GM12878 (cell line): ENCODE measurements around the gene CFAP53. TPM values are rescaled to one million over a fixed set of nuclear protein-coding genes. Genes with fewer than 3 reads are reported as not detected.

Experiments used
- ATAC-seq: fragments of 200-7000 bp; cut with Tn5 transposase; 3 replicates; pipeline ENCODE4 v1.9.1; 2020; ENCODE audit warnings: mild to moderate bottlenecking, moderate library complexity
- BruUV-seq: library from RNA; stranded (reverse); fragments of 400-500 nt; replicated peaks from 2 replicates; lab custom pipeline; 2021; lab: Mats Ljungman, UMichigan
- CTCF ChIA-PET: fragments of 300-600 bp; sonication (Branson Sonifier 250); formaldehyde crosslinking; extraction: SDS; loops from one replicate; lab custom pipeline; 2021; ENCODE audit warnings: inconsistent platforms; lab: Yijun Ruan, JAX
- POLR2A ChIA-PET: fragments of 350-600 bp; formaldehyde crosslinking; extraction: SDS; loops from one replicate; lab custom pipeline; 2021; ENCODE audit warnings: inconsistent platforms; lab: Charles Lee
- RAD21 ChIA-PET: fragments of 300-600 bp; sonication (Branson Sonifier 250); formaldehyde crosslinking; loops from one replicate; lab custom pipeline; 2023; ENCODE audit warnings: antibody characterized with exemption; ENCODE audit not compliant: unreplicated experiment; lab: Charles Lee
- SMC1A ChIA-PET: fragments of 300-600 bp; sonication (Branson Sonifier 250); formaldehyde crosslinking; loops from one replicate; lab custom pipeline; 2023; ENCODE audit not compliant: unreplicated experiment, uncharacterized antibody; lab: Charles Lee
- DNase-seq: peaks from one replicate; pipeline ENCODE4 v3.0.0-alpha.2; 2011; ENCODE audit warnings: low read depth, low spot score
- FAIRE-seq: peaks from 3 replicates; lab custom pipeline; 2011; peaks lifted over from hg19 to GRCh38; lab: Jason Lieb, UNC
- H2AFZ ChIP-seq: 2 replicates; pipeline ENCODE4 v1.6.0; 2011; ENCODE audit warnings: low read depth, low read length, control low read depth; ENCODE audit not compliant: control insufficient read depth
- H3K27ac ChIP-seq: 2 replicates; pipeline ENCODE4 v1.5.1; 2011; ENCODE audit warnings: control low read depth; ENCODE audit not compliant: control insufficient read depth, insufficient read depth
- H3K27me3 ChIP-seq, 2 experiments: replicated peaks in 1 of 2; 2 replicates each; pipeline versions ENCODE4 v1.6.0 to v1.6.1; 2011; ENCODE audit warnings: low read length in 1 of 2; ENCODE audit not compliant: control insufficient read depth in 2 of 2, insufficient read depth in 2 of 2
- H3K36me3 ChIP-seq, 2 experiments: 2 replicates each; pipeline ENCODE4 v1.5.1; 2011; ENCODE audit warnings: low read length in 1 of 2; ENCODE audit not compliant: control insufficient read depth in 2 of 2, insufficient read depth in 2 of 2
- H3K4me1 ChIP-seq: 2 replicates; pipeline ENCODE4 v1.6.1; 2011; ENCODE audit warnings: mild to moderate bottlenecking, low read length, moderate library complexity, mixed read lengths; ENCODE audit not compliant: control insufficient read depth, insufficient read depth
- H3K4me2 ChIP-seq: 2 replicates; pipeline ENCODE4 v1.6.0; 2011; ENCODE audit warnings: control low read depth; ENCODE audit not compliant: control insufficient read depth, insufficient read depth
- H3K4me3 ChIP-seq: fragments of 200-600 bp; sonication (generic); 2 replicates; pipeline ENCODE4 v1.5.1; 2016
- H3K79me2 ChIP-seq: 2 replicates; pipeline ENCODE4 v1.6.0; 2011; ENCODE audit warnings: low read length; ENCODE audit not compliant: control insufficient read depth, insufficient read depth
- H3K9ac ChIP-seq: 2 replicates; pipeline ENCODE4 v1.8.0; 2011; ENCODE audit warnings: low read length, control low read depth, mixed read lengths; ENCODE audit not compliant: control insufficient read depth, insufficient read depth
- H3K9me3 ChIP-seq: replicated peaks from 3 replicates; pipeline ENCODE4 v1.5.1; 2011; ENCODE audit warnings: mild to moderate bottlenecking, low read length; ENCODE audit not compliant: control insufficient read depth, insufficient read depth
- H4K20me1 ChIP-seq: 2 replicates; pipeline ENCODE4 v1.6.0; 2011; ENCODE audit not compliant: control insufficient read depth, insufficient read depth
- CBX5 ChIP-seq: sonication (generic); IDR thresholded peaks from 2 replicates; pipeline ENCODE4 v1.6.1; 2016; ENCODE audit warnings: low read depth, moderate library complexity, mild to moderate bottlenecking, inconsistent platforms
- CHD2 ChIP-seq: IDR thresholded peaks from 2 replicates; pipeline ENCODE4 v1.6.1; 2011; ENCODE audit warnings: low read depth, low read length, improper control_type of control experiment, borderline replicate concordance
- CUX1 ChIP-seq: IDR thresholded peaks from 2 replicates; pipeline ENCODE4 v1.6.1; 2012; ENCODE audit warnings: improper control_type of control experiment, low read depth, low read length; ENCODE audit not compliant: insufficient replicate concordance
- FOXM1 ChIP-seq: IDR thresholded peaks from 2 replicates; pipeline ENCODE4 v1.6.1; 2012; ENCODE audit warnings: low read depth, mild to moderate bottlenecking, inconsistent platforms, low read length, moderate library complexity
- HCFC1 ChIP-seq: fragments of 150-350 bp; IDR thresholded peaks from 2 replicates; pipeline ENCODE4 v1.6.1; 2014; ENCODE audit warnings: low read length
- MXI1 ChIP-seq: fragments of 150-350 bp; IDR thresholded peaks from 2 replicates; pipeline ENCODE4 v1.6.1; 2011; ENCODE audit warnings: low read depth, mild to moderate bottlenecking, inconsistent platforms, low read length, improper control_type of control experiment
- NR2C1 ChIP-seq: fragments of 450-650 bp; IDR thresholded peaks from 2 replicates; pipeline ENCODE4 v1.6.1; 2017; ENCODE audit warnings: antibody characterized with exemption, mild to moderate bottlenecking, moderate library complexity
- PAX5 ChIP-seq: IDR thresholded peaks from 2 replicates; pipeline ENCODE4 v1.6.1; 2011; ENCODE audit warnings: low read depth, low read length, borderline replicate concordance
- PML ChIP-seq: IDR thresholded peaks from 2 replicates; pipeline ENCODE4 v1.6.1; 2012; ENCODE audit warnings: low read length, inconsistent platforms
- POU2F2 ChIP-seq: IDR thresholded peaks from 3 replicates; pipeline ENCODE4 v1.6.1; 2011; ENCODE audit warnings: low read depth, mild to moderate bottlenecking, low read length, borderline replicate concordance
- SMARCA5 ChIP-seq: fragments of 450-650 bp; IDR thresholded peaks from 2 replicates; pipeline ENCODE4 v1.6.1; 2017; ENCODE audit warnings: mild to moderate bottlenecking
- SREBF2 ChIP-seq: IDR thresholded peaks from 2 replicates; pipeline ENCODE4 v1.6.1; 2012; ENCODE audit warnings: mild to moderate bottlenecking, low read length
- SRF ChIP-seq, 2 experiments: IDR thresholded peaks; 2 replicates each; pipeline ENCODE4 v1.6.1; 2011; ENCODE audit warnings: low read depth in 2 of 2, low read length in 2 of 2, mild to moderate bottlenecking in 1 of 2, moderate library complexity in 1 of 2
- TCF7 ChIP-seq: IDR thresholded peaks from 2 replicates; pipeline ENCODE4 v1.6.1; 2014; ENCODE audit warnings: antibody characterized with exemption, borderline replicate concordance
- YY1 ChIP-seq: IDR thresholded peaks from 2 replicates; pipeline ENCODE4 v1.6.1; 2011; ENCODE audit warnings: low read depth, mild to moderate bottlenecking, low read length
- ZNF384 ChIP-seq: IDR thresholded peaks from 2 replicates; pipeline ENCODE4 v1.6.1; 2012; ENCODE audit warnings: low read depth, mild to moderate bottlenecking, low read length, improper control_type of control experiment, borderline replicate concordance
- WGBS: methylation state at CpG from one replicate; pipeline ENCODE4 v1.1.6; 2016; ENCODE audit warnings: low lambda C conversion rate; ENCODE audit not compliant: insufficient replicate concordance, insufficient coverage; ENCODE audit errors: missing lambda C conversion rate; 5-methylcytosine and 5-hydroxymethylcytosine counted together
- in situ Hi-C: fragments of 300-500 bp; cut with MboI; formaldehyde crosslinking; loops from 9 replicates; pipeline ENCODE4 v1.14.3; 2018; ENCODE audit warnings: mixed read lengths
- intact Hi-C: fragments of 100-400 bp; cut with micrococcal nuclease; formaldehyde crosslinking; loops from one replicate; pipeline ENCODE4 v1.14.2; 2022; ENCODE audit not compliant: unreplicated experiment
- polyA plus RNA-seq, 11 experiments: library from polyadenylated mRNA; depleted of rRNA in 4 of 11; unstranded in 6 of 11; stranded (reverse) in 5 of 11; fragments of >200 nt; fragmentation: Nextera tagmentation in 4 of 11; fragmentation: Illumina TruSeq in 1 of 11; extraction: Ambion mirVana in 4 of 11; extraction: Trizol in 1 of 11; gene quantifications; 1 replicate in 1 of 11; 2 replicates in 10 of 11; pipeline versions ENCODE4 v1.2.1 to v1.2.3, GENCODE V29; 2011 to 2016; ENCODE audit warnings: inconsistent platforms in 2 of 11, missing spikeins in 2 of 11, low read depth in 1 of 11
- total RNA-seq, 4 experiments: library from RNA; depleted of rRNA in 3 of 4; stranded (reverse); fragments of >200 nt in 3 of 4; fragmentation: Illumina TruSeq in 1 of 4; extraction: Trizol in 1 of 4; gene quantifications; 2 replicates each; pipeline versions ENCODE4 v1.2.1 to v1.2.3, GENCODE V29; 2013 to 2021
- TF ChIP-seq, protein P1 (sequence below): fragments of 450-650 bp; IDR thresholded peaks from 2 replicates; pipeline ENCODE4 v1.6.1; 2014; ENCODE audit warnings: mild to moderate bottlenecking

The CFAP53 gene
- total and polyA plus RNA-seq, 10 of the 15 experiments (the other 5 are each of a cell fraction or from before 2014, with no cell fraction given): 0.05 to 0.31 (median 0.12) TPM; not detected in 1

GRCh38 chr18:50232419-50232818, 33.9 kb downstream of the CFAP53 start (continued):
- TF ChIP-seq CUX1 (no peak), PAX5 (no peak), SMARCA5 (no peak), SREBF2 (no peak), FOXM1 (no peak), NR2C1 (no peak), PML (no peak)

GRCh38 chr18:50231621-50232020, 34.7 kb downstream of the CFAP53 start:
- CTCF ChIA-PET: interaction anchor here (1.2 to 1.7 kb wide), 2 partner anchors 28 to 125 kb away, joined by 3 to 4 read pairs; no protein-coding TSS in a partner anchor
- TF ChIP-seq HCFC1 (no peak), CHD2 (no peak), POU2F2 (no peak), CBX5 (no peak), TCF7 (no peak), SRF (IDR thresholded peaks at IDR 0.05; ENCODE audit: low read depth in 2 of 2, low read length in 2 of 2) (no peak), ZNF384 (no peak), MXI1 (no peak), YY1 (no peak)
- TF ChIP-seq, protein P1, sequence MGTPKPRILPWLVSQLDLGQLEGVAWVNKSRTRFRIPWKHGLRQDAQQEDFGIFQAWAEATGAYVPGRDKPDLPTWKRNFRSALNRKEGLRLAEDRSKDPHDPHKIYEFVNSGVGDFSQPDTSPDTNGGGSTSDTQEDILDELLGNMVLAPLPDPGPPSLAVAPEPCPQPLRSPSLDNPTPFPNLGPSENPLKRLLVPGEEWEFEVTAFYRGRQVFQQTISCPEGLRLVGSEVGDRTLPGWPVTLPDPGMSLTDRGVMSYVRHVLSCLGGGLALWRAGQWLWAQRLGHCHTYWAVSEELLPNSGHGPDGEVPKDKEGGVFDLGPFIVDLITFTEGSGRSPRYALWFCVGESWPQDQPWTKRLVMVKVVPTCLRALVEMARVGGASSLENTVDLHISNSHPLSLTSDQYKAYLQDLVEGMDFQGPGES: no peak
- TF ChIP-seq, all 136 proteins: peak for 0
- H3K4me3 ChIP-seq: no peak overlapping the region
- H3K27me3 ChIP-seq: no peaks in the 10 kb centered on the region; a peak in 1 of 4 replicates
- ATAC-seq: no peak
- ChIA-PET RAD21 (no interaction called here), SMC1A (no interaction called here), POLR2A (no interaction called here)
- FAIRE-seq: no peak
- no peak for DNase-seq
- in situ Hi-C loops (no loop called here), intact Hi-C loops (no loop called here)
- no TSS peak for BruUV-seq
- no peaks in the 10 kb centered on the region for H4K20me1 ChIP-seq
- H2AFZ ChIP-seq: no peak overlapping the region
- H3K27ac ChIP-seq: no peak overlapping the region
- H3K4me1 ChIP-seq: no peaks in the 10 kb centered on the region
- WGBS: 4% methylated on average over 4 of the region's 4 CpGs
- no peak overlapping the region for H3K4me2 ChIP-seq
- no peak overlapping the region for H3K9ac ChIP-seq
- no peaks in the 10 kb centered on the region for H3K79me2 ChIP-seq
- no peaks in the 10 kb centered on the region for H3K9me3 ChIP-seq
- H3K36me3 ChIP-seq: no peaks in the 10 kb centered on the region
